GM21381 (cell line): ENCODE data around the gene GLI3.

Experiments used
- ATAC-seq: cut with Tn5 transposase; IDR thresholded peaks from one replicate; pipeline ENCODE4 v1.9.1; 2021; ENCODE audit warnings: mild to moderate bottlenecking, moderate library complexity; ENCODE audit not compliant: unreplicated experiment

Gene GLI3

DNA sequence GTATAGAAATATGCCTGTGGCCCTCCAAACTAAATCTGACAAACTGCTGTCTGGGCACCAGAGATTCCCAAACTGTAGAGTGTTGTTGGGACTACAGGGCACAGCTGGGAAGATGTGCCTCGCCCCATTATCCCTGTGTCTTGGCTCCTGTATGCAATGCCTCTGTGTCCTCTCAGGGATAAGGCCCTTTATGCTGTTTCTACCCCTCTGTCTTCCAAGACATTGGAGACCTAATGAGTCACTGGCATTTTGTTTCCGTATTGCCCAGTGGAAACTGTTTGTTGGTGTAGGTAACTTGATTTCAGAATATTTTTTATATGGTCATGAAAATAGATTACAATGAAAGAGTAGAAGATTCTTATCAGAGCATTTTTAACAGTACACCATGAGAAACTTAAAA lies 183.2 kb downstream of the GLI3 start:
- ATAC-seq: no peak

- no peak for ATAC-seq
Observed at GRCh38 chr7:42049761-42050160, 187.2 kb downstream of the GLI3 start.

DNA sequence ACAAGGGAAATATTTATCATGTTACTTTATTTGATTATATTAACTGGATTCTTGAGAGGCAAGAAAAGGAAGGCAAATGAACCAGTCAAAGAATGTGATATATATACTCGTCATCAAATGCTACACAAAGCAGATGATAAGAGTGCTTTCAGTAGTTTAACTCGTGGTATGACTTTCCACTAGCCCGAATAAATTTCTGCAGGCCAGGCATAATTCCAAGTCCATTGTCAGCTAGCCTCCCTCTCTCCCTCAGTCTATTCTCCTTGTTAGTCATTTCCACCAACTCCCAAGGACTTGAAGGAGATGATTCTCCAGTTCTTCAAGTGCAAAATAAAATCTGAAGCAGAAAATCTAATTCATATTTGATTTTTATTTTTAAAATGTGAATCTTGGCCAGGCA lies 190.5 kb downstream of the GLI3 start:
- no peak for ATAC-seq

GRCh38 chr7:42045961-42046360 lies 191.0 kb downstream of the GLI3 start:
- no peak for ATAC-seq

- ATAC-seq: no peak
Observed at GRCh38 chr7:42039921-42040320, 197.1 kb downstream of the GLI3 start.

DNA sequence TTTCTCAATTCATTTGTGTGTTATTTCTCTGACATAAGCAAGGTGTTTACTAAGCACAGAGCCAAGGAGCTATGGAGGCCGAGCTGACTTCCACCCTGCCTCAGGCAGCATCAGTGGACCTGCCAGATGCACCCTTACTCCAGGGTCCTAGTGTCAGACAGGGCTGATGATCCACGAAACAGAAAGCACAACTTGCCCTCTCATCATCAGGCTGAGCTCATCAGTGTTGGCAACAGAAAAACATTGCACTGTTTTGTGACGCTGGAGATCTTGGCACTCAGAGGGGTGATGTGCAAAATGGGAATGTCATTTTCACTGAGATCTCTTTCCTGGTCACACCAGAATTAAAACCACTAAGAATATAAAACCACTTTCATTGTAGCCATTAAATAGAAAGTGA lies 201.8 kb downstream of the GLI3 start:
- ATAC-seq: no peak

- ATAC-seq: no peak
Observed at GRCh38 chr7:42033480-42033879, 203.5 kb downstream of the GLI3 start.

DNA sequence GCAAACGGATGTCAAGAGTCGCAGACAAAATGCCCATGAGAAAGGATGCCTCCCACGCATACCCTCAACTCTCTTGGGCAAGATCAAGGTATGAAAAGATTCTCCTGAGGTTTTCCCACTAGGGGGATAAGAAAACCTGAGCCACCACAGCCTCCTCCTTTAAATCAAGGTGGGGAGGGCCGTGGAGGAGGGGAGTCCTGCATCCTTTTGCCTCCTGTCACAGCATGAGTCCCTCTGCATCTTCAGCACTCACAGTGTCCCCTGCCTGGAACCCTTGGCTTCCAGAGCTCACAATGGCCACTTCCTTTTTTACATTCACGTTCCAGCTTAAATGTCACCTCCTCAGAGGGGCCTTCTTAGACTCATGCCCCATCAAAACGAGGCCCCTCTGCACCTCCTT lies 207.6 kb downstream of the GLI3 start:
- ATAC-seq: no peak

DNA sequence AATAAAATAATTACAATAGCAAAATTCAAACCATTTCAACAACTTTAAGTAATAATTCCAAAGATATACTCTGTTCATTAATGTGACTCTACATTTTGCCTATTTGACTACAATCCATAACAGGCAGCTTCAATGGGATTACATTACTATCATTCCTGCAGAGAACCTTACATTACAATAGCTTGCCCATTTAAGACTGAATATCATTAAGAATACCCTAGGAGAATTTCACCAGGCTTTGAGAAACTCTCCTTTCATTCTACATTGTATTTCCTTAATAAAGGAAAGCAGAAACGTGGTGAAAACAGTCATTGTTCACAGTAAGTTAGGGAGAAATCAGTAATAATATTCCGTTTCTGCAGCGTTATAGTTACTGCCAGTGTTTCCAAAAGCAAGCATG lies 209.5 kb downstream of the GLI3 start:
- no peak for ATAC-seq

DNA sequence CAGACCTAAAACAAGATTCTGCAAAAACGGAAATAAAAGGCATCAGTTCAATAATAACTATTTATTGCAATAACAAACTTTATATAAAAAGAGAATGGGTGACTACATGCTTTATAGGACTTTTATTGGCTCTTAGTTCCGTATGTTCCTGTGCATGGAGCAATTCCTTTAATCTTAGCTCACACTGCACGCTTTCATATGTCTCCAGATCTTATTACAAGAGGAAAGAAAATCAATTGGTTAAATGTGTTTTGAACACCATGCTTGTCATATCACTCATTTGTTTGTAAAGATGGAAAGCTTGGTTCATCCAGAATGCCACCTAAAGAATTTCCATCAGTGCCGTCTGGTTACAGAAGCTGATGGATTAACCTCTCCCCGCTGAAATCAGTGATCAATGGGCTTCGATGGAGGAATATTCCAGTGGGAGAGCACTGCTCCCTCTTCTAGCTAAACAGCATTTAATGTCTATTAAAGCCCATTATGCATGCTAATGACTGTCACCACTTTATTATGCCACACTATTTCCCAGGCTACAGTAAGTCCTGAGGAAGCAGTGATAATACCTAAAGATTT lies 210.3 kb downstream of the GLI3 start:
- no peak for ATAC-seq

DNA sequence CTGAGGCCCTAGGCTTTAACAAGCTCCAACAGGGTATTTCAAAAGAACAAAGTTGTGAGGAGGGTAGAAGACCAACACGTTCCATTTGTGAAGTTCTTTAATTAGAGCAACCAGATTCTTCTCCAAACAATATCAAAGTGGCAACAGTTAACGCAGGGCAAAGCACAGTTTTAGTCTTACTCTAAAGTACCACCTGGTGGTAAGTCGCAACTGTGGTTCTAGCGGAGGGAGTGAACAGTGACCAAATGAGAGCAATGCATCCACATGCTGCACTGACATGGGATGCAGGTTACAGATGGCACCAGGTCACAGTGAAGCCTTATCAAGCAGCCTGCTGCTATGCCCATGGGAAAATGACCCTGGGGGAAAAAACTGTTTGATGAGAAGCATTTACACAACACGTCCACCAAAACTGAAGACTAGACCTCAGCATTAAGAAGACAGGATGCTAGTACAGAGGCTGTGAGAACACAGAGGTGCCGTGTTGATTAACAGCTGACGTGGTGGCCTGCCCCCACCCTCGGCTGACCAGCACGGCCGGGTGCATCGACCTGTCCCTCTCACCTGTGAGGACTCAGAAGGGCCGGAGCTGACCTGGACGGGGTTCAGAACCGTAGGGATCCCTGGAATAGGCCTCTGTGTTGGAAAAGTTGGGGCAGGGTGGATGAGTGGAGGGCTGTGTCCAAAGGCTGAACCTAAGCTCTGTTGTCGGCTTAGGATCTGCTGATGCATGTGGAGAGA lies 211.2 kb downstream of the GLI3 start:
- no peak for ATAC-seq

- ATAC-seq: no peak
Observed at GRCh38 chr7:42024537-42024936, 212.5 kb downstream of the GLI3 start.

GRCh38 chr7:42023262-42023661 lies 213.7 kb downstream of the GLI3 start:
- ATAC-seq: no peak

DNA sequence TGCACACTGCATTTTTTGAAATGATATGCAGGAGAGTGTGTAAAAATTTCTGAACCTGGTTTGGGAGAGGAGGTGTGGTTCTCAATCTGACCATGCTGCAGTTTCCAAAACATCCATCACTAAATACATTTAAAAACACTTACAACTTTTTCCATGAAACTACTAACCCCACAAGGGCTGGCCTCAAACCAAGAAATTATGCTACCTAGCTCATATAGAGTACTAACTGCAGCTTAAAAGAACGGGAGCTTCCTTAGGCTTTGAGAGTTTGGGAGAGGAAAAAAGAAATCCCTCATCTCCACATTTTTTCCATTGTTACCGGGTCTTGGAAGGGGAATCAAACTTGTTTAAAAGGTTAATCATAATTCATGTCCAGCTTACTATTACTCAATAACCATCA lies 214.2 kb downstream of the GLI3 start:
- no peak for ATAC-seq

- no peak for ATAC-seq
Observed at GRCh38 chr7:42022056-42022455, 215.0 kb downstream of the GLI3 start.

- ATAC-seq: no peak
Observed at GRCh38 chr7:42021631-42022030, 215.4 kb downstream of the GLI3 start.

GRCh38 chr7:42020061-42020460 lies 216.9 kb downstream of the GLI3 start:
- no peak for ATAC-seq

DNA sequence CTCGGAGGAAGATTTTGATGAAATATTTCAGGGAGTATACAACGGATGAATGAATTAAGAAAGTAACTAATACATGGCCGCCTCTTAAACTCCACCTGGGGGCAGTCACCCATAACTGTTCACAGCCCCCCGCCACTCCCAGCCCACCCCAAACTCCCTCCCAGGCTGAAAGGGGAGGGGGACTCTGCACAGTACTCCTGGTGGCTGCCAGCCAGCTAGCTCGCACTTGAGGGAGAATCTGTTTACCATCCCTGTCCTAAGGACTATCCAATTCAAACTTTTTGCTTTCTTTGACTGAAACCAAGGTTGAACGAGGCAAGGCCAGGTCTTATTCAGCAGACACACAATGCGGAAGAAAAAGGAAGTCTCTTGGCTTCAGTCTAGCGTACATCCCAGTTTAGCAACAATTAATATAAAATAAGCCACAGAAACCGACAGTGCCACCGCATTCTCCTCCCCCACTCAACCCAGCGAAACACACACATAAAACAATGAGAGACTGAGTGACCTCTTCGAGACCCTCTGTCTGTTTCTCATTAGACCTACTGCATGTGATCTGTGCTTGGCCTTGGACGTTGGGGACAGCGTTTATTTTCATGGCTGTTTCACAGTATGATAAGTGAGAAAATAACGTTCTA lies 219.5 kb downstream of the GLI3 start:
- no peak for ATAC-seq

- ATAC-seq: no peak
Observed at GRCh38 chr7:42016517-42016916, 220.5 kb downstream of the GLI3 start.

GRCh38 chr7:42014625-42015618 lies 222.1 kb downstream of the GLI3 start:
- ATAC-seq: no peak

GRCh38 chr7:42012786-42013360 lies 224.1 kb downstream of the GLI3 start:
- ATAC-seq: no peak
